ENCODE results near the gene RTP4.

Gene RTP4

GRCh38 chr3:187370051-187370450, 1.9 kb downstream of the RTP4 start:
- H3K4me3 ChIP-seq (ENCODE audit: low read depth in 1 of 2, low read length in 1 of 2): no peak overlapping the region
- no peaks in the 10 kb centered on the region for H3K27me3 ChIP-seq
- H3K27ac ChIP-seq: no peak overlapping the region
- H3K4me1 ChIP-seq (ENCODE audit: control insufficient read depth in 1 of 2, insufficient read depth in 1 of 2, low read depth in 1 of 2, low read length in 1 of 2): peaks cover 0 to 4% of the 10 kb centered on the region in 2 experiments
- peaks cover 5% of the 10 kb centered on the region for H3K36me3 ChIP-seq
- no peak for TF ChIP-seq CTCF (IDR thresholded peaks at IDR 0.05)
- no peaks in the 10 kb centered on the region for H3K9me3 ChIP-seq

- Histone ChIP-seq H3K4me1 (ENCODE audit: control insufficient read depth in 1 of 2, insufficient read depth in 1 of 2, low read depth in 1 of 2, low read length in 1 of 2) (no peaks in the 10 kb centered on the region), H3K36me3 (peaks cover 5% of the 10 kb centered on the region), H3K9me3 (no peaks in the 10 kb centered on the region), H3K4me3 (ENCODE audit: low read depth in 1 of 2, low read length in 1 of 2) (no peak overlapping the region), H3K27me3 (no peaks in the 10 kb centered on the region), H3K27ac (no peak overlapping the region)
- TF ChIP-seq CTCF (IDR thresholded peaks at IDR 0.05): no peak
Measured at GRCh38 chr3:187375581-187375980, 7.4 kb downstream of the RTP4 start.

GRCh38 chr3:187377842-187378241, 9.7 kb downstream of the RTP4 start:
- Histone ChIP-seq H3K4me1 (ENCODE audit: control insufficient read depth in 1 of 2, insufficient read depth in 1 of 2, low read depth in 1 of 2, low read length in 1 of 2) (no peaks in the 10 kb centered on the region), H3K9me3 (no peaks in the 10 kb centered on the region)
- TF ChIP-seq CTCF (IDR thresholded peaks at IDR 0.05): no peak

GRCh38 chr3:187382609-187383151, 14.5 kb downstream of the RTP4 start:
- H3K4me3 ChIP-seq (ENCODE audit: low read depth in 1 of 2, low read length in 1 of 2): no peak overlapping the region
- no peaks in the 10 kb centered on the region for H3K4me1 ChIP-seq (ENCODE audit: control insufficient read depth in 1 of 2, insufficient read depth in 1 of 2, low read depth in 1 of 2, low read length in 1 of 2)
- H3K27me3 ChIP-seq: no peaks in the 10 kb centered on the region
- H3K27ac ChIP-seq: no peak overlapping the region
- H3K9me3 ChIP-seq: no peaks in the 10 kb centered on the region
- no peaks in the 10 kb centered on the region for H3K36me3 ChIP-seq
- no peak for TF ChIP-seq CTCF (IDR thresholded peaks at IDR 0.05)

More at GRCh38 chr3:187377842-187378241, 9.7 kb downstream of the RTP4 start:
- Histone ChIP-seq H3K4me3 (ENCODE audit: low read depth in 1 of 2, low read length in 1 of 2) (no peak overlapping the region), H3K27ac (no peak overlapping the region), H3K36me3 (no peaks in the 10 kb centered on the region), H3K27me3 (no peaks in the 10 kb centered on the region)

DNA sequence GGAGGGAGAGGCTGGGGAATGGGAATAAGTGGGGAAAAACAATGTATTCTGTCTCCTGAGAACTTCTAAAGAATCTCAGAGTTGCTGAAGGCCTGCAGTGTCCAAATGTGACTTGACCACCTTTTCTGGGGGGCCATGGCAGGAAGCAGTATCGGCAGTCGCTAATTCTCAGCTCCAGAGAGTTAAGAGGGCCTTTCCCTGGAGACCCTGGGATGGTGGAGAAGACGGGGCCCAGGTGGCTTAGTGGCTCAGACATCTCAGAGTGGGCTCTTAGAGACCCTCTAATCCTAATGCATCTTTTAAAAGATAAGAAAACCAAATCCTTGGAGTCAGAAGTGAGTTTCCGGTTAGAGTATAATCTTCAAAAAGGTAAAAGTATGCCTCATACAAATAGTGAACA, 15.1 kb downstream of the RTP4 start:
- Histone ChIP-seq H3K27me3 (no peaks in the 10 kb centered on the region), H3K27ac (no peak overlapping the region), H3K36me3 (no peaks in the 10 kb centered on the region), H3K4me3 (ENCODE audit: low read depth in 1 of 2, low read length in 1 of 2) (no peak overlapping the region), H3K4me1 (ENCODE audit: control insufficient read depth in 1 of 2, insufficient read depth in 1 of 2, low read depth in 1 of 2, low read length in 1 of 2) (no peaks in the 10 kb centered on the region), H3K9me3 (no peaks in the 10 kb centered on the region)
- TF ChIP-seq CTCF (IDR thresholded peaks at IDR 0.05): no peak

DNA sequence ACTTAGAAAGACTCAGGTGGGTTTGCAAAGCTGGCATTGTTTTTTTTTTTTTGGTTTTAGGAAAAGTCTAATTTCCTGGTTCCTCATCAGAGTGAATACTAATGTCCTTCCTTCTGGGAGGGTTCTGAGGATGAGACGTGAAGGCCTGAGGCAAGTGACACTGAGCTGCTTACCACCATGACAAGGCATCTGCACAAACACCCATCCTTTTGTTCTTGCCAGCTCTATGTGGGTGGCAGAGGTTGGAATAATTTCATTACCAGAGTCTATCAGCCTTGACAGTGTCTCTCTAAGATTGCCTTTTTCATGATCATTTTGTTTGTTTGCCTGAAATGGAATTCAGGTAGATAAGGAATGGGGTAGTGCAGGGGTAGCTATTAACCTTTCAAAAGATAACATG, 17.1 kb downstream of the RTP4 start:
- Histone ChIP-seq H3K27me3 (no peaks in the 10 kb centered on the region), H3K9me3 (no peaks in the 10 kb centered on the region), H3K36me3 (no peaks in the 10 kb centered on the region), H3K4me1 (ENCODE audit: control insufficient read depth in 1 of 2, insufficient read depth in 1 of 2, low read depth in 1 of 2, low read length in 1 of 2) (no peaks in the 10 kb centered on the region), H3K4me3 (ENCODE audit: low read depth in 1 of 2, low read length in 1 of 2) (no peak overlapping the region), H3K27ac (no peak overlapping the region)
- TF ChIP-seq CTCF (IDR thresholded peaks at IDR 0.05): no peak
